Mesangial cell (primary cell): ENCODE data around the gene TNFRSF4. TPM values are rescaled to one million over a fixed set of nuclear protein-coding genes. Genes with fewer than 3 reads are reported as not detected.

Source experiments
- total RNA-seq: library from RNA; depleted of rRNA; stranded (reverse); fragments of >200 nt; gene quantifications from 2 replicates; pipeline ENCODE4 v1.2.3, GENCODE V29; 2015

The TNFRSF4 gene
- total RNA-seq = 1.8 and 3.4 TPM in 2 replicates

DNA sequence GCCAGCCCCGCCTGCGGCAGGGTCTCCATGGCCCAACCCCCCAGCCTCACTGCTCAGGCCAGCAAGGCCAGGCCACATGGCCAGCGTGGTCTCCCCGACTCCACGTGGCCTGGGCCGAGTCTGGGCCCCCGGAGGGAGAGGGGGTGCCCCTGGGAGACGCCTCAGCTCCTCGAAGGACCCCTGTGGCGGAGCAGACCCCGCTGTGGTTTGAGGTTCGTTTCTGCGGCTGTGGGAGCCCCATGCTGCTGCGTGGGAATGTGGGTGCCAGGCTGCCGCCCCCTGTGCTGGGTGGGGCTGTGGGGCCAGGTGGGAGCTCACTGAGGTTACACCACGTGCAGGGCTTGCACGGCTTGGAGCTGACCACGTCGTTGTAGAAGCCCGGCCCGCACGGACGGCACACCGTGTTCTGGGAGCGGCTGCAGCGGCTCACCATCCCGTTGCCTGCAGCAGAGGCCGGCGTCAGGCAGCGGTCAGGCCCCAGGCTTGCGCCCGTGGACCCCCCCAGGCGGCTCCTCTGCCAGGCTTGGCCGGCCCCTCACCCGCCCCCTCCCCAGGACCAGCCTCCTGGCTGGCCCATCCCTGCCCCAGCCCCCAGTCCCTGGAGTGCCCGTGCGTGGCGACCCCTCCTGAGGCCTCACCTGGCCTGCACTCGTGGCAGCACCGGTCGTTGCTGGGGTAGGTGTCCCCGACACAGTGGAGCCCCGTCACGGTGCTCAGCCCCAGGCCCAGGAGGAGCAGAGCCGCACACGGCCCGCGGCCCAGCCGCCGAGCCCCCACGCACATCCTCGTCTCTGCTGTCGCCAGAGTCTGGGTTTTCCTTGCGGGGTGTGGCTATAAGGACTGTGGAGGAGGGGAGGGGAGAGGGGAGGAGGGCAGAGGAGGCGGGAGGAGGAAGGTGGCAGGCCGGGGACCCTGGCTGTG lies at the start of gene TNFRSF4:
Gene TNFRSF4 (minus strand): TSS at position 809 of the 921 bp plus-strand sequence. CDS start 26 bp downstream, at position 783.

GRCh38 chr1:1246577-1247340 lies 32.8 kb upstream of the TNFRSF4 start, which contains the start of gene C1QTNF12:
C1QTNF12 (minus strand) TSS chr1:1246722; CDS start chr1:1246690, 32 bp downstream.

DNA sequence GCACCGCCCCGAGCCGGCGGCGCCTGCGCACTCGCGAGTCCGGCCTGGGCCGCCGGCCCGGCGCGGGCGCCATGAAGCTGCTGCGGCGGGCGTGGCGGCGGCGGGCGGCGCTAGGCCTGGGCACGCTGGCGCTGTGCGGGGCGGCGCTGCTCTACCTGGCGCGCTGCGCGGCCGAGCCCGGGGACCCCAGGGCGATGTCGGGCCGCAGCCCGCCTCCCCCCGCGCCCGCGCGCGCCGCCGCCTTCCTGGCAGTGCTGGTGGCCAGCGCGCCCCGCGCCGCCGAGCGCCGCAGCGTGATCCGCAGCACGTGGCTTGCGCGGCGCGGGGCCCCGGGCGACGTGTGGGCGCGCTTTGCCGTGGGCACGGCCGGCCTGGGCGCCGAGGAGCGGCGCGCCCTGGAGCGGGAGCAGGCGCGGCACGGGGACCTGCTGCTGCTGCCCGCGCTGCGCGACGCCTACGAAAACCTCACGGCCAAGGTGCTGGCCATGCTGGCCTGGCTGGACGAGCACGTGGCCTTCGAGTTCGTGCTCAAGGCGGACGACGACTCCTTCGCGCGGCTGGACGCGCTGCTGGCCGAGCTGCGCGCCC lies 18.3 kb upstream of the TNFRSF4 start, which contains the start of gene B3GALT6:
Gene B3GALT6 (plus strand): TSS at position 30 of the 588 bp plus-strand sequence. CDS start 42 bp downstream, at position 72.

GRCh38 chr1:1231400-1232207 lies 17.7 kb upstream of the TNFRSF4 start, which contains the start of gene SDF4:
SDF4 (minus strand) TSS chr1:1232001; CDS start chr1:1228772, 3,229 bp downstream.

DNA sequence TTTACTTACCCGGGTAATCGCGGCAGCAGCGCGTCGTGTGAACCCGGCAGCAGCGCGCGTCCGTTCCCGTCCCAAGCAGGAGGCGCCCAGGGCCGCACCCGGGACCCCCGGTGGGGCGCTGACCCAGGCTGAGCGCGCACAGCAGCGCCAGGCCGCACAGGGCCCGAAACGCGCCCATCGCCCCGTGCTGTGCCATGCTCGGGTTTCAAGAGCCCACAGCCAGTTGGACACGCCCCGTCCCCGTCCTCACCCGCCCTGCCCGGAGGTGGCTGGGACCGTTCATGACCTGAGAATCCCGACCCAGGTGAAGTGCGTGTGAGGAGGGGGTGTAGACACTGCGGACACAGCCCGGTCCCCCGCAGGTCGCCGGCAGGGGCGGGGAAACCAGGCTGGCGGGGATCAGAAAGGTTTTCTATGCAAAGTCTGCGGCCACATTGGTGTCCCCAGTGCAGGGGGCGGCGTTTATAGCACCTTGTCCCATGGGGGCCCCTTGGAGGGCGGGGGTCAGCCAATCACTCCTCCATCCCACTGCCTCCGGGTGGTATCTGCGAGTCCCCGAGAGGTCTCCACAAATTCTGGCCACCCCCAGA lies 7.5 kb downstream of the TNFRSF4 start, which contains the start of gene TNFRSF18:
Gene TNFRSF18 (minus strand): TSS at position 217 of the 590 bp plus-strand sequence. CDS start 21 bp downstream, at position 196.

GRCh38 chr1:1173793-1174415 lies 40.0 kb downstream of the TNFRSF4 start, which contains the start of gene TTLL10:
TTLL10 (plus strand) TSS chr1:1173880; CDS start chr1:1179216, 5,336 bp downstream.

Other genes starting within 250 kb of the TNFRSF4 start
- gene PLEKHN1, start 247.7 kb downstream of the TNFRSF4 start, total RNA-seq = 4.8 and 5.5 TPM in 2 replicates
- not detected in 2 replicates for gene PERM1, start 232.1 kb downstream of the TNFRSF4 start, total RNA-seq
- 51.7 and 85.1 TPM in 2 replicates for gene HES4, start 214.1 kb downstream of the TNFRSF4 start, total RNA-seq
- gene ISG15, start 200.7 kb downstream of the TNFRSF4 start, total RNA-seq = 48.7 and 68.0 TPM in 2 replicates
- gene AGRN, start 194.0 kb downstream of the TNFRSF4 start, total RNA-seq = 391 and 723 TPM in 2 replicates
- 0.51 TPM in 1 of 2 replicates, not detected in the other for gene RNF223, start 139.8 kb downstream of the TNFRSF4 start, total RNA-seq
- 15.5 and 25.9 TPM in 2 replicates for gene C1orf159, start 98.1 kb downstream of the TNFRSF4 start, total RNA-seq
- gene TTLL10, start 40.3 kb downstream of the TNFRSF4 start, total RNA-seq = not detected in 2 replicates
- 5.1 and 35.4 TPM in 2 replicates for gene TNFRSF18, start 7.6 kb downstream of the TNFRSF4 start, total RNA-seq
- 154 and 222 TPM in 2 replicates for gene SDF4, start 17.8 kb upstream of the TNFRSF4 start, total RNA-seq
- 32.6 and 41.5 TPM in 2 replicates for gene B3GALT6, start 18.1 kb upstream of the TNFRSF4 start, total RNA-seq
- 1.3 and 8.0 TPM in 2 replicates for gene C1QTNF12, start 32.6 kb upstream of the TNFRSF4 start, total RNA-seq
- 70.2 and 91.9 TPM in 2 replicates for gene UBE2J2, start 59.7 kb upstream of the TNFRSF4 start, total RNA-seq
- gene SCNN1D, start 66.3 kb upstream of the TNFRSF4 start, total RNA-seq = 0.33 and 2.3 TPM in 2 replicates
- gene ACAP3, start 93.8 kb upstream of the TNFRSF4 start, total RNA-seq = 33.6 and 49.2 TPM in 2 replicates
- gene PUSL1, start 94.4 kb upstream of the TNFRSF4 start, total RNA-seq = 51.6 and 68.0 TPM in 2 replicates
- 114 and 130 TPM in 2 replicates for gene INTS11, start 110.5 kb upstream of the TNFRSF4 start, total RNA-seq
- gene CPTP, start 110.6 kb upstream of the TNFRSF4 start, total RNA-seq = 38.5 and 46.4 TPM in 2 replicates
- gene TAS1R3, start 117.1 kb upstream of the TNFRSF4 start, total RNA-seq = not detected in 2 replicates
- gene DVL1, start 135.3 kb upstream of the TNFRSF4 start, total RNA-seq = 78.8 and 134 TPM in 2 replicates
- 154 and 651 TPM in 2 replicates for gene MXRA8, start 144.4 kb upstream of the TNFRSF4 start, total RNA-seq
- 157 and 250 TPM in 2 replicates for gene AURKAIP1, start 161.1 kb upstream of the TNFRSF4 start, total RNA-seq
- gene CCNL2, start 185.2 kb upstream of the TNFRSF4 start, total RNA-seq = 40.6 and 111 TPM in 2 replicates
- gene MRPL20, start 193.1 kb upstream of the TNFRSF4 start, total RNA-seq = 109 and 174 TPM in 2 replicates
- 0.76 and 1.5 TPM in 2 replicates for gene ANKRD65, start 207.1 kb upstream of the TNFRSF4 start, total RNA-seq
- 25.4 and 90.9 TPM in 2 replicates for gene VWA1, start 221.5 kb upstream of the TNFRSF4 start, total RNA-seq
- gene ATAD3C, start 235.5 kb upstream of the TNFRSF4 start, total RNA-seq = 1.1 and 1.6 TPM in 2 replicates